GM23338 (cell line): ENCODE measurements around the gene DAAM1. TPM values are rescaled to one million over a fixed set of nuclear protein-coding genes. Genes with fewer than 3 reads are reported as not detected.
A peak's percentile ranks its signal among the peaks of the same experiment; 100 is the strongest.

Source experiments
- ATAC-seq: fragments of 200-7000 bp; cut with Tn5 transposase; 3 replicates; pipeline ENCODE4 v1.9.1; 2020
- DNase-seq: peaks from one replicate; pipeline ENCODE4 v3.0.0-alpha.2; 2015; ENCODE audit warnings: low spot score
- H2AFZ ChIP-seq: fragments of 200-600 bp; sonication (generic); 2 replicates; pipeline ENCODE4 v1.8.0; 2016; ENCODE audit warnings: antibody characterized with exemption, mild to moderate bottlenecking, moderate library complexity
- H3F3A ChIP-seq: fragments of 200-600 bp; sonication (generic); replicated peaks from 2 replicates; pipeline ENCODE4 v1.8.0; 2017; ENCODE audit warnings: antibody characterized with exemption, mixed run types, low read depth
- H3K27ac ChIP-seq: fragments of 200-600 bp; sonication (generic); 2 replicates; pipeline ENCODE4 v1.6.1; 2016; ENCODE audit warnings: low read depth
- H3K27me3 ChIP-seq: fragments of 200-600 bp; sonication (generic); 2 replicates; pipeline ENCODE4 v1.8.0; 2016; ENCODE audit warnings: mild to moderate bottlenecking, mixed run types, moderate library complexity; ENCODE audit not compliant: insufficient read depth
- H3K36me3 ChIP-seq: fragments of 200-600 bp; sonication (generic); 2 replicates; pipeline ENCODE4 v1.8.0; 2016; ENCODE audit warnings: mild to moderate bottlenecking; ENCODE audit not compliant: insufficient read depth
- H3K4me1 ChIP-seq: fragments of 200-600 bp; sonication (generic); 2 replicates; pipeline ENCODE4 v1.8.0; 2016; ENCODE audit warnings: mild to moderate bottlenecking, moderate library complexity; ENCODE audit not compliant: insufficient read depth
- H3K4me2 ChIP-seq: fragments of 200-600 bp; sonication (generic); 2 replicates; pipeline ENCODE4 v1.7.1; 2017; ENCODE audit warnings: mixed run types
- H3K4me3 ChIP-seq: fragments of 200-600 bp; sonication (generic); 2 replicates; pipeline ENCODE4 v1.6.1; 2016; ENCODE audit warnings: mixed run types
- H3K79me2 ChIP-seq: fragments of 200-600 bp; sonication (generic); replicated peaks from 2 replicates; pipeline ENCODE4 v1.8.0; 2017; ENCODE audit warnings: mild to moderate bottlenecking; ENCODE audit not compliant: insufficient read depth
- H3K9me2 ChIP-seq: fragments of 200-600 bp; sonication (generic); 2 replicates; pipeline ENCODE4 v1.8.0; 2017; ENCODE audit not compliant: insufficient read depth
- H4K20me1 ChIP-seq: fragments of 200-600 bp; sonication (generic); replicated peaks from 2 replicates; pipeline ENCODE4 v1.8.0; 2017; ENCODE audit warnings: mild to moderate bottlenecking; ENCODE audit not compliant: insufficient read depth
- H3K27ac Mint-ChIP-seq: 2 replicates; pipeline ENCODE4 v1.8.0; 2020; ENCODE audit warnings: inconsistent platforms, mild to moderate bottlenecking, moderate library complexity, mixed read lengths
- H3K27me3 Mint-ChIP-seq: 3 replicates; pipeline ENCODE4 v1.8.0; 2022; ENCODE audit warnings: low read depth, mild to moderate bottlenecking, moderate library complexity, mixed read lengths, inconsistent platforms; ENCODE audit not compliant: insufficient read depth, poor library complexity
- H3K36me3 Mint-ChIP-seq: 3 replicates; pipeline ENCODE4 v1.8.0; 2021; ENCODE audit warnings: low read depth, mild to moderate bottlenecking, inconsistent platforms, moderate library complexity, mixed read lengths
- H3K4me1 Mint-ChIP-seq: 3 replicates; pipeline ENCODE4 v1.8.0; 2020; ENCODE audit warnings: mild to moderate bottlenecking, inconsistent platforms, mixed read lengths
- H3K4me3 Mint-ChIP-seq: 3 replicates; pipeline ENCODE4 v1.8.0; 2021; ENCODE audit warnings: moderate library complexity, mild to moderate bottlenecking, inconsistent platforms, mixed read lengths
- H3K9me3 Mint-ChIP-seq: 3 replicates; pipeline ENCODE4 v1.8.0; 2020; ENCODE audit warnings: moderate library complexity, mild to moderate bottlenecking, inconsistent platforms, mixed read lengths
- EZH2 ChIP-seq: fragments of 200-600 bp; sonication (generic); IDR thresholded peaks from one replicate; pipeline ENCODE4 v1.8.0; 2017; ENCODE audit warnings: antibody characterized with exemption, mild to moderate bottlenecking, low read depth; ENCODE audit not compliant: unreplicated experiment
- EZH2phosphoT487 ChIP-seq: fragments of 200-600 bp; sonication (generic); IDR thresholded peaks from one replicate; pipeline ENCODE4 v1.8.1; 2018; ENCODE audit warnings: antibody characterized with exemption; ENCODE audit not compliant: unreplicated experiment
- JUNB ChIP-seq: IDR thresholded peaks from one replicate; pipeline ENCODE4 v1.6.1; 2016; ENCODE audit warnings: antibody characterized with exemption; ENCODE audit not compliant: unreplicated experiment
- NANOG ChIP-seq: IDR thresholded peaks from 2 replicates; pipeline ENCODE4 v1.6.1; 2016; ENCODE audit warnings: antibody characterized with exemption, borderline replicate concordance
- POLR2AphosphoS5 ChIP-seq: IDR thresholded peaks from 2 replicates; pipeline ENCODE4 v1.6.1; 2016; ENCODE audit warnings: antibody characterized with exemption, low read depth
- ZNF114 ChIP-seq: fragments of 250-450 bp; sonication (Bioruptor Pico); IDR thresholded peaks from 2 replicates; pipeline ENCODE4 v1.5.0; 2020; ENCODE audit warnings: mild to moderate bottlenecking, moderate library complexity
- ZNF462 ChIP-seq: fragments of 250-450 bp; sonication (Bioruptor Pico); IDR thresholded peaks from 2 replicates; pipeline ENCODE4 v1.5.0; 2020; ENCODE audit warnings: mild to moderate bottlenecking, moderate library complexity
- polyA plus RNA-seq: library from polyadenylated mRNA; unstranded; fragments of >200 nt; fragmentation: Nextera tagmentation; extraction: Ambion mirVana; gene quantifications from 2 replicates; pipeline ENCODE4 v1.2.1, GENCODE V29; 2016
- total RNA-seq: library from RNA; depleted of rRNA; stranded (reverse); fragments of >200 nt; shearing (Covaris generic); gene quantifications from 2 replicates; pipeline ENCODE4 v1.2.3, GENCODE V29; 2014

Gene DAAM1
- total and polyA plus RNA-seq, 2 experiments from 2014 or later, result 36.3 to 42.1 TPM

- Histone ChIP-seq H2AFZ (peak overlapping the region; percentile 1; the same call in 1 of the 2 replicates), H3K9me2 (0 out of 2 replicates have a peak, but pooled peaks cover 3% of the 10 kb centered on the region), H3K27me3 (no peaks in the 10 kb centered on the region), H3K4me1 (peaks cover 13% of the 10 kb centered on the region), H3K27ac (no peak overlapping the region), H3F3A (no peaks in the 10 kb centered on the region), H3K79me2 (no peaks in the 10 kb centered on the region), H3K4me3 (no peak overlapping the region), H3K4me2 (peak overlapping the region; percentile 24; the same call in 1 of the 2 replicates), H4K20me1 (no peaks in the 10 kb centered on the region), H3K36me3 (no peaks in the 10 kb centered on the region)
- no peak overlapping the region for H3K4me3 Mint-ChIP-seq
- no peaks in the 10 kb centered on the region for H3K27me3 Mint-ChIP-seq
- no peaks in the 10 kb centered on the region for H3K36me3 Mint-ChIP-seq
- no peak for TF ChIP-seq JUNB
- H3K4me1 Mint-ChIP-seq, result peaks cover 24% of the 10 kb centered on the region; the same call in 2 of the 3 replicates
- peaks cover 3% of the 10 kb centered on the region; the same call in 1 of the 3 replicates for H3K9me3 Mint-ChIP-seq
- DNase-seq, result no peak
- ATAC-seq, result no peak
- H3K27ac Mint-ChIP-seq, result no peak overlapping the region
Measured at GRCh38 chr14:59159169-59159568, 29.3 kb upstream of the DAAM1 start.

- Histone ChIP-seq H3K36me3 (no peaks in the 10 kb centered on the region), H2AFZ (no peak overlapping the region), H3F3A (no peaks in the 10 kb centered on the region), H3K4me3 (no peak overlapping the region), H3K27ac (no peak overlapping the region), H4K20me1 (no peaks in the 10 kb centered on the region), H3K4me2 (no peak overlapping the region), H3K27me3 (no peaks in the 10 kb centered on the region), H3K4me1 (peaks cover 16% of the 10 kb centered on the region), H3K79me2 (no peaks in the 10 kb centered on the region), H3K9me2 (0 out of 2 replicates have a peak, but pooled peaks cover 3% of the 10 kb centered on the region)
- TF ChIP-seq ZNF114 (CRISPR knock-in tag) (no peak), POLR2AphosphoS5 (no peak), EZH2 (no peak), NANOG (no peak), ZNF462 (CRISPR knock-in tag) (no peak), EZH2phosphoT487 (no peak)
- H3K27ac Mint-ChIP-seq, result no peak overlapping the region
- H3K27me3 Mint-ChIP-seq, result no peaks in the 10 kb centered on the region
- peaks cover 8% of the 10 kb centered on the region; the same call in 1 of the 3 replicates for H3K9me3 Mint-ChIP-seq
- DNase-seq (no peak), ATAC-seq (no peak)
- H3K4me1 Mint-ChIP-seq, result peaks cover 26% of the 10 kb centered on the region; the same call in 2 of the 3 replicates
- no peaks in the 10 kb centered on the region for H3K36me3 Mint-ChIP-seq
- H3K4me3 Mint-ChIP-seq, result no peak overlapping the region
Measured at GRCh38 chr14:59160506-59160905, 28.0 kb upstream of the DAAM1 start.
